ENCODE measurements around the gene DNAH14.

DNAH14 gene

GRCh38 chr1:225378880-225379279 is 449.4 kb downstream of the DNAH14 start (continued):
- TF ChIP-seq, protein P1, sequence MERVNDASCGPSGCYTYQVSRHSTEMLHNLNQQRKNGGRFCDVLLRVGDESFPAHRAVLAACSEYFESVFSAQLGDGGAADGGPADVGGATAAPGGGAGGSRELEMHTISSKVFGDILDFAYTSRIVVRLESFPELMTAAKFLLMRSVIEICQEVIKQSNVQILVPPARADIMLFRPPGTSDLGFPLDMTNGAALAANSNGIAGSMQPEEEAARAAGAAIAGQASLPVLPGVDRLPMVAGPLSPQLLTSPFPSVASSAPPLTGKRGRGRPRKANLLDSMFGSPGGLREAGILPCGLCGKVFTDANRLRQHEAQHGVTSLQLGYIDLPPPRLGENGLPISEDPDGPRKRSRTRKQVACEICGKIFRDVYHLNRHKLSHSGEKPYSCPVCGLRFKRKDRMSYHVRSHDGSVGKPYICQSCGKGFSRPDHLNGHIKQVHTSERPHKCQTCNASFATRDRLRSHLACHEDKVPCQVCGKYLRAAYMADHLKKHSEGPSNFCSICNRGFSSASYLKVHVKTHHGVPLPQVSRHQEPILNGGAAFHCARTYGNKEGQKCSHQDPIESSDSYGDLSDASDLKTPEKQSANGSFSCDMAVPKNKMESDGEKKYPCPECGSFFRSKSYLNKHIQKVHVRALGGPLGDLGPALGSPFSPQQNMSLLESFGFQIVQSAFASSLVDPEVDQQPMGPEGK (tag by site-specific recombination; IDR thresholded peaks at IDR 0.05), result peak; percentile 17; the same call in 1 of the 2 replicates
- TF ChIP-seq MZF1 (tag by site-specific recombination; IDR thresholded peaks at IDR 0.05; ENCODE audit: borderline replicate concordance) (no peak), ZNF843 (tag by site-specific recombination; IDR thresholded peaks at IDR 0.05) (peak; percentile 68), PRDM1 (tag by site-specific recombination; IDR thresholded peaks at IDR 0.05) (no peak), ZNF677 (tag by site-specific recombination; IDR thresholded peaks at IDR 0.05) (no peak), SCRT2 (tag by site-specific recombination; IDR thresholded peaks at IDR 0.05) (peak; percentile 72), ZNF600 (tag by site-specific recombination; IDR thresholded peaks at IDR 0.05) (peak; percentile 59; the same call in 1 of the 2 replicates), ZNF175 (tag by site-specific recombination; IDR thresholded peaks at IDR 0.05) (no peak), HOXC10 (CRISPR knock-in tag; IDR thresholded peaks at IDR 0.05) (no peak), ZNF76 (tag by site-specific recombination; IDR thresholded peaks at IDR 0.05; ENCODE audit: borderline replicate concordance, low read depth) (no peak), ZNF747 (tag by site-specific recombination; IDR thresholded peaks at IDR 0.05) (no peak), ZNF549 (tag by site-specific recombination; IDR thresholded peaks at IDR 0.05) (no peak), ZBTB49 (tag by site-specific recombination; IDR thresholded peaks at IDR 0.05; ENCODE audit: low read depth) (no peak), MYNN (tag by site-specific recombination; IDR thresholded peaks at IDR 0.05; ENCODE audit: borderline replicate concordance) (no peak), ZNF10 (tag by site-specific recombination; IDR thresholded peaks at IDR 0.05) (no peak), ZNF394 (tag by site-specific recombination; IDR thresholded peaks at IDR 0.05; ENCODE audit: borderline replicate concordance) (no peak), ZNF341 (tag by site-specific recombination; IDR thresholded peaks at IDR 0.05; ENCODE audit: low read depth) (peak; percentile 49; the same call in 1 of the 2 replicates), ZFP69B (tag by site-specific recombination; IDR thresholded peaks at IDR 0.05) (0 out of 2 replicates have a peak, but pooled peaks have one; percentile 35), ZNF629 (tag by site-specific recombination; IDR thresholded peaks at IDR 0.05) (0 out of 2 replicates have a peak, but pooled peaks have one; percentile 33), ZNF157 (tag by site-specific recombination; IDR thresholded peaks at IDR 0.05) (no peak), ZNF37A (tag by site-specific recombination; IDR thresholded peaks at IDR 0.05) (no peak), ZFP3 (tag by site-specific recombination; IDR thresholded peaks at IDR 0.05; ENCODE audit: low read depth) (0 out of 2 replicates have a peak, but pooled peaks have one; percentile 20), ZNF24 (tag by site-specific recombination; IDR thresholded peaks at IDR 0.05) (peak; percentile 80), WT1 (tag by site-specific recombination; IDR thresholded peaks at IDR 0.05) (peak; percentile 87), ZBTB48 (tag by site-specific recombination; IDR thresholded peaks at IDR 0.05) (no peak; the same call in 1 of the 2 replicates), BCL11B (tag by site-specific recombination; IDR thresholded peaks at IDR 0.05; ENCODE audit: low read depth) (no peak), ZBTB20 (tag by site-specific recombination; IDR thresholded peaks at IDR 0.05) (peak; percentile 72), ZNF660 (tag by site-specific recombination; IDR thresholded peaks at IDR 0.05) (peak; percentile 95), ZNF184 (tag by site-specific recombination; IDR thresholded peaks at IDR 0.05) (0 out of 2 replicates have a peak, but pooled peaks have one; percentile 71), FEZF1 (tag by site-specific recombination; IDR thresholded peaks at IDR 0.05) (peak; percentile 66), ZFP41 (tag by site-specific recombination; IDR thresholded peaks at IDR 0.05; ENCODE audit: borderline replicate concordance) (no peak)
- TF ChIP-seq, protein P2, sequence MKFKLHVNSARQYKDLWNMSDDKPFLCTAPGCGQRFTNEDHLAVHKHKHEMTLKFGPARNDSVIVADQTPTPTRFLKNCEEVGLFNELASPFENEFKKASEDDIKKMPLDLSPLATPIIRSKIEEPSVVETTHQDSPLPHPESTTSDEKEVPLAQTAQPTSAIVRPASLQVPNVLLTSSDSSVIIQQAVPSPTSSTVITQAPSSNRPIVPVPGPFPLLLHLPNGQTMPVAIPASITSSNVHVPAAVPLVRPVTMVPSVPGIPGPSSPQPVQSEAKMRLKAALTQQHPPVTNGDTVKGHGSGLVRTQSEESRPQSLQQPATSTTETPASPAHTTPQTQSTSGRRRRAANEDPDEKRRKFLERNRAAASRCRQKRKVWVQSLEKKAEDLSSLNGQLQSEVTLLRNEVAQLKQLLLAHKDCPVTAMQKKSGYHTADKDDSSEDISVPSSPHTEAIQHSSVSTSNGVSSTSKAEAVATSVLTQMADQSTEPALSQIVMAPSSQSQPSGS (tag by site-specific recombination; IDR thresholded peaks at IDR 0.05; ENCODE audit: low read depth), result no peak
- TF ChIP-seq, protein P3, sequence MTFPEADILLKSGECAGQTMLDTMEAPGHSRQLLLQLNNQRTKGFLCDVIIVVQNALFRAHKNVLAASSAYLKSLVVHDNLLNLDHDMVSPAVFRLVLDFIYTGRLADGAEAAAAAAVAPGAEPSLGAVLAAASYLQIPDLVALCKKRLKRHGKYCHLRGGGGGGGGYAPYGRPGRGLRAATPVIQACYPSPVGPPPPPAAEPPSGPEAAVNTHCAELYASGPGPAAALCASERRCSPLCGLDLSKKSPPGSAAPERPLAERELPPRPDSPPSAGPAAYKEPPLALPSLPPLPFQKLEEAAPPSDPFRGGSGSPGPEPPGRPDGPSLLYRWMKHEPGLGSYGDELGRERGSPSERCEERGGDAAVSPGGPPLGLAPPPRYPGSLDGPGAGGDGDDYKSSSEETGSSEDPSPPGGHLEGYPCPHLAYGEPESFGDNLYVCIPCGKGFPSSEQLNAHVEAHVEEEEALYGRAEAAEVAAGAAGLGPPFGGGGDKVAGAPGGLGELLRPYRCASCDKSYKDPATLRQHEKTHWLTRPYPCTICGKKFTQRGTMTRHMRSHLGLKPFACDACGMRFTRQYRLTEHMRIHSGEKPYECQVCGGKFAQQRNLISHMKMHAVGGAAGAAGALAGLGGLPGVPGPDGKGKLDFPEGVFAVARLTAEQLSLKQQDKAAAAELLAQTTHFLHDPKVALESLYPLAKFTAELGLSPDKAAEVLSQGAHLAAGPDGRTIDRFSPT (tag by site-specific recombination; IDR thresholded peaks at IDR 0.05), result no peak
- TF ChIP-seq, protein P4, sequence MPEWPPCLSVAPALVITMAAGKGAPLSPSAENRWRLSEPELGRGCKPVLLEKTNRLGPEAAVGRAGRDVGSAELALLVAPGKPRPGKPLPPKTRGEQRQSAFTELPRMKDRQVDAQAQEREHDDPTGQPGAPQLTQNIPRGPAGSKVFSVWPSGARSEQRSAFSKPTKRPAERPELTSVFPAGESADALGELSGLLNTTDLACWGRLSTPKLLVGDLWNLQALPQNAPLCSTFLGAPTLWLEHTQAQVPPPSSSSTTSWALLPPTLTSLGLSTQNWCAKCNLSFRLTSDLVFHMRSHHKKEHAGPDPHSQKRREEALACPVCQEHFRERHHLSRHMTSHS (tag by site-specific recombination; IDR thresholded peaks at IDR 0.05), result no peak
